H1 (cell line): ENCODE results near the gene DUSP23. TPM values are rescaled to one million over a fixed set of nuclear protein-coding genes. Genes with fewer than 3 reads are reported as not detected.

Experiments
- BCL11A ChIP-seq, 2 experiments: IDR thresholded peaks; one replicate each; pipeline ENCODE4 v1.6.1; 2011; ENCODE audit warnings: low read depth in 2 of 2, low read length in 2 of 2, mild to moderate bottlenecking in 2 of 2
- BRCA1 ChIP-seq: IDR thresholded peaks from 2 replicates; pipeline ENCODE4 v1.6.1; 2012; ENCODE audit warnings: low read depth, low read length, improper control_type of control experiment
- CEBPB ChIP-seq: IDR thresholded peaks from 2 replicates; pipeline ENCODE4 v1.6.1; 2012; ENCODE audit warnings: low read depth, low read length
- SAP30 ChIP-seq: fragments of 300-600 bp; sonication (generic); IDR thresholded peaks from 2 replicates; pipeline ENCODE4 v1.7.1; 2012; ENCODE audit warnings: low read length, moderate library complexity, mild to moderate bottlenecking, inconsistent platforms; ENCODE audit not compliant: insufficient read depth, insufficient replicate concordance
- SIRT6 ChIP-seq: IDR thresholded peaks from one replicate; pipeline ENCODE4 v1.7.1; 2012; ENCODE audit warnings: low read length, inconsistent platforms
- SP4 ChIP-seq: IDR thresholded peaks from 2 replicates; pipeline ENCODE4 v1.6.1; 2012; ENCODE audit warnings: low read length, inconsistent platforms
- polyA plus RNA-seq, 7 experiments: library from polyadenylated mRNA; depleted of rRNA in 3 of 7; stranded (reverse) in 5 of 7; unstranded in 2 of 7; fragments of >200 nt in 5 of 7; fragments of 200-250 nt in 2 of 7; gene quantifications; 1 replicate in 5 of 7; 2 replicates in 1 of 7; 4 replicates in 1 of 7; pipeline versions ENCODE4 v1.2.1 to v1.2.3, GENCODE V29; 2011 to 2013; ENCODE audit warnings: missing spikeins in 2 of 7, mixed read lengths in 2 of 7
- total RNA-seq: library from RNA; stranded (reverse); fragmentation: NEBNext Ultra II Directional; extraction: Animal tissue kit (Norgen Biotek cat#: 25700); gene quantifications from 2 replicates; pipeline ENCODE4 v1.2.1, GENCODE V29; 2021
- TF ChIP-seq, protein P1 (sequence below): fragments of 300-600 bp; sonication (generic); IDR thresholded peaks from 2 replicates; pipeline ENCODE4 v1.7.1; 2012; ENCODE audit warnings: low read length, moderate library complexity, mild to moderate bottlenecking, inconsistent platforms; ENCODE audit not compliant: insufficient replicate concordance
- TF ChIP-seq, protein P2 (sequence below): IDR thresholded peaks from 2 replicates; pipeline ENCODE4 v1.6.1; 2012; ENCODE audit warnings: inconsistent platforms

Gene DUSP23
- total and polyA plus RNA-seq, 2 of the 8 experiments (the other 6 are each of a cell fraction or from before 2014, with no cell fraction given): 45.8 to 80.1 TPM

DNA sequence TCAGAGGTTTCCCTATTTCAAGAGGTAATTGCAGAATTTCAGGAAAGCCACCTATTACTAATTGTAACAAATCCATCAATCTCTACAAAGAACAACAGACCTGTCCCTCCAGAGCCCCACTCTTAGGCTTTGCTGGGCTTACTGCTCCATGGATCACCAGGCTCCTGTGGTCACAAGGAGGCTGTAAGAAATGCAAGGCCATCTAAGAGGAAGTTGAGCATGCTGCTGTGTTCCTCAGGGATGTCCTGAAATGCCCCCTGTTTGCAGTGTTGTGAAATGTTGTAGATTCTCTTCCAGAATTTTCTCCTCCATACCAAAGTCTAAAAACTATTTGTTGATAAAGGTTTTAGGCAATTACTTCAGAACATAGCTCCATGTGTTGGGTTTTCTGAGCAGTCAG lies 24.4 kb upstream of the DUSP23 start (continued):
- TF ChIP-seq, protein P1, sequence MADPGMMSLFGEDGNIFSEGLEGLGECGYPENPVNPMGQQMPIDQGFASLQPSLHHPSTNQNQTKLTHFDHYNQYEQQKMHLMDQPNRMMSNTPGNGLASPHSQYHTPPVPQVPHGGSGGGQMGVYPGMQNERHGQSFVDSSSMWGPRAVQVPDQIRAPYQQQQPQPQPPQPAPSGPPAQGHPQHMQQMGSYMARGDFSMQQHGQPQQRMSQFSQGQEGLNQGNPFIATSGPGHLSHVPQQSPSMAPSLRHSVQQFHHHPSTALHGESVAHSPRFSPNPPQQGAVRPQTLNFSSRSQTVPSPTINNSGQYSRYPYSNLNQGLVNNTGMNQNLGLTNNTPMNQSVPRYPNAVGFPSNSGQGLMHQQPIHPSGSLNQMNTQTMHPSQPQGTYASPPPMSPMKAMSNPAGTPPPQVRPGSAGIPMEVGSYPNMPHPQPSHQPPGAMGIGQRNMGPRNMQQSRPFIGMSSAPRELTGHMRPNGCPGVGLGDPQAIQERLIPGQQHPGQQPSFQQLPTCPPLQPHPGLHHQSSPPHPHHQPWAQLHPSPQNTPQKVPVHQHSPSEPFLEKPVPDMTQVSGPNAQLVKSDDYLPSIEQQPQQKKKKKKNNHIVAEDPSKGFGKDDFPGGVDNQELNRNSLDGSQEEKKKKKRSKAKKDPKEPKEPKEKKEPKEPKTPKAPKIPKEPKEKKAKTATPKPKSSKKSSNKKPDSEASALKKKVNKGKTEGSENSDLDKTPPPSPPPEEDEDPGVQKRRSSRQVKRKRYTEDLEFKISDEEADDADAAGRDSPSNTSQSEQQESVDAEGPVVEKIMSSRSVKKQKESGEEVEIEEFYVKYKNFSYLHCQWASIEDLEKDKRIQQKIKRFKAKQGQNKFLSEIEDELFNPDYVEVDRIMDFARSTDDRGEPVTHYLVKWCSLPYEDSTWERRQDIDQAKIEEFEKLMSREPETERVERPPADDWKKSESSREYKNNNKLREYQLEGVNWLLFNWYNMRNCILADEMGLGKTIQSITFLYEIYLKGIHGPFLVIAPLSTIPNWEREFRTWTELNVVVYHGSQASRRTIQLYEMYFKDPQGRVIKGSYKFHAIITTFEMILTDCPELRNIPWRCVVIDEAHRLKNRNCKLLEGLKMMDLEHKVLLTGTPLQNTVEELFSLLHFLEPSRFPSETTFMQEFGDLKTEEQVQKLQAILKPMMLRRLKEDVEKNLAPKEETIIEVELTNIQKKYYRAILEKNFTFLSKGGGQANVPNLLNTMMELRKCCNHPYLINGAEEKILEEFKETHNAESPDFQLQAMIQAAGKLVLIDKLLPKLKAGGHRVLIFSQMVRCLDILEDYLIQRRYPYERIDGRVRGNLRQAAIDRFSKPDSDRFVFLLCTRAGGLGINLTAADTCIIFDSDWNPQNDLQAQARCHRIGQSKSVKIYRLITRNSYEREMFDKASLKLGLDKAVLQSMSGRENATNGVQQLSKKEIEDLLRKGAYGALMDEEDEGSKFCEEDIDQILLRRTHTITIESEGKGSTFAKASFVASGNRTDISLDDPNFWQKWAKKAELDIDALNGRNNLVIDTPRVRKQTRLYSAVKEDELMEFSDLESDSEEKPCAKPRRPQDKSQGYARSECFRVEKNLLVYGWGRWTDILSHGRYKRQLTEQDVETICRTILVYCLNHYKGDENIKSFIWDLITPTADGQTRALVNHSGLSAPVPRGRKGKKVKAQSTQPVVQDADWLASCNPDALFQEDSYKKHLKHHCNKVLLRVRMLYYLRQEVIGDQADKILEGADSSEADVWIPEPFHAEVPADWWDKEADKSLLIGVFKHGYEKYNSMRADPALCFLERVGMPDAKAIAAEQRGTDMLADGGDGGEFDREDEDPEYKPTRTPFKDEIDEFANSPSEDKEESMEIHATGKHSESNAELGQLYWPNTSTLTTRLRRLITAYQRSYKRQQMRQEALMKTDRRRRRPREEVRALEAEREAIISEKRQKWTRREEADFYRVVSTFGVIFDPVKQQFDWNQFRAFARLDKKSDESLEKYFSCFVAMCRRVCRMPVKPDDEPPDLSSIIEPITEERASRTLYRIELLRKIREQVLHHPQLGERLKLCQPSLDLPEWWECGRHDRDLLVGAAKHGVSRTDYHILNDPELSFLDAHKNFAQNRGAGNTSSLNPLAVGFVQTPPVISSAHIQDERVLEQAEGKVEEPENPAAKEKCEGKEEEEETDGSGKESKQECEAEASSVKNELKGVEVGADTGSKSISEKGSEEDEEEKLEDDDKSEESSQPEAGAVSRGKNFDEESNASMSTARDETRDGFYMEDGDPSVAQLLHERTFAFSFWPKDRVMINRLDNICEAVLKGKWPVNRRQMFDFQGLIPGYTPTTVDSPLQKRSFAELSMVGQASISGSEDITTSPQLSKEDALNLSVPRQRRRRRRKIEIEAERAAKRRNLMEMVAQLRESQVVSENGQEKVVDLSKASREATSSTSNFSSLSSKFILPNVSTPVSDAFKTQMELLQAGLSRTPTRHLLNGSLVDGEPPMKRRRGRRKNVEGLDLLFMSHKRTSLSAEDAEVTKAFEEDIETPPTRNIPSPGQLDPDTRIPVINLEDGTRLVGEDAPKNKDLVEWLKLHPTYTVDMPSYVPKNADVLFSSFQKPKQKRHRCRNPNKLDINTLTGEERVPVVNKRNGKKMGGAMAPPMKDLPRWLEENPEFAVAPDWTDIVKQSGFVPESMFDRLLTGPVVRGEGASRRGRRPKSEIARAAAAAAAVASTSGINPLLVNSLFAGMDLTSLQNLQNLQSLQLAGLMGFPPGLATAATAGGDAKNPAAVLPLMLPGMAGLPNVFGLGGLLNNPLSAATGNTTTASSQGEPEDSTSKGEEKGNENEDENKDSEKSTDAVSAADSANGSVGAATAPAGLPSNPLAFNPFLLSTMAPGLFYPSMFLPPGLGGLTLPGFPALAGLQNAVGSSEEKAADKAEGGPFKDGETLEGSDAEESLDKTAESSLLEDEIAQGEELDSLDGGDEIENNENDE: no peak
- TF ChIP-seq SP4 (no peak), SIRT6 (no peak), BCL11A (IDR thresholded peaks at IDR 0.05; ENCODE audit: low read depth in 2 of 2, low read length in 2 of 2) (no peak), SAP30 (no peak), BRCA1 (no peak), CEBPB (no peak)
- TF ChIP-seq, protein P2, sequence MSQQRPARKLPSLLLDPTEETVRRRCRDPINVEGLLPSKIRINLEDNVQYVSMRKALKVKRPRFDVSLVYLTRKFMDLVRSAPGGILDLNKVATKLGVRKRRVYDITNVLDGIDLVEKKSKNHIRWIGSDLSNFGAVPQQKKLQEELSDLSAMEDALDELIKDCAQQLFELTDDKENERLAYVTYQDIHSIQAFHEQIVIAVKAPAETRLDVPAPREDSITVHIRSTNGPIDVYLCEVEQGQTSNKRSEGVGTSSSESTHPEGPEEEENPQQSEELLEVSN: no peak
